K562 (cell line): Measurements from ENCODE around the gene ASGR2. TPM values are rescaled to one million over a fixed set of nuclear protein-coding genes. Genes with fewer than 3 reads are reported as not detected.

ENCODE experiments used
- ATAC-seq: fragments of 200-7000 bp; cut with Tn5 transposase; 3 replicates; pipeline ENCODE4 v1.9.1; 2020; ENCODE audit warnings: moderate library complexity
- BruUV-seq: library from RNA; stranded (reverse); fragments of 400-500 nt; replicated peaks from 2 replicates; lab custom pipeline; 2021; lab: Mats Ljungman, UMichigan
- CTCF ChIA-PET: fragments of 300-600 bp; formaldehyde crosslinking; extraction: SDS; loops from one replicate; lab custom pipeline; 2021; ENCODE audit warnings: low intra/inter-chr PET ratio; lab: Yijun Ruan, JAX
- POLR2A ChIA-PET: fragments of 300-600, 350-650 bp; sonication (Branson Sonifier 250); formaldehyde crosslinking; extraction: SDS; loops from one replicate; lab custom pipeline; 2021; ENCODE audit warnings: antibody characterized with exemption, inconsistent platforms; lab: Yijun Ruan, JAX
- DNase-seq, 4 experiments: peaks; one replicate each; pipeline versions ENCODE4 v3.0.0 to v3.0.0-alpha.2; 2011 to 2018; ENCODE audit warnings: low spot score in 3 of 4, mixed read lengths in 3 of 4; ENCODE audit errors: extremely low read depth in 1 of 4
- FAIRE-seq: peaks from 2 replicates; lab custom pipeline; 2011; peaks lifted over from hg19 to GRCh38; lab: Jason Lieb, UNC
- H2AFZ ChIP-seq: 2 replicates; pipeline ENCODE4 v1.6.0; 2011; ENCODE audit warnings: low read depth, low read length, control low read depth, inconsistent platforms
- H3K27ac ChIP-seq: fragments of 200-600 bp; 3 replicates; pipeline ENCODE4 v1.8.0; 2011; ENCODE audit warnings: low read depth, mild to moderate bottlenecking, control low read depth, inconsistent platforms, low read length, moderate library complexity, mixed read lengths; ENCODE audit errors: extremely low read depth
- H3K27me3 ChIP-seq, 2 experiments: fragments of 300-600 bp in 1 of 2; 2 replicates in 1 of 2; 3 replicates in 1 of 2; pipeline versions ENCODE4 v1.6.0 to v1.8.0; 2011; ENCODE audit warnings: inconsistent platforms in 2 of 2, low read length in 2 of 2, mild to moderate bottlenecking in 1 of 2, mixed read lengths in 1 of 2, moderate library complexity in 1 of 2; ENCODE audit not compliant: control insufficient read depth in 2 of 2, insufficient read depth in 2 of 2
- H3K36me3 ChIP-seq: fragments of 300-600 bp; 3 replicates; pipeline ENCODE4 v1.8.0; 2011; ENCODE audit warnings: mild to moderate bottlenecking, low read length, inconsistent platforms; ENCODE audit not compliant: control insufficient read depth, insufficient read depth
- H3K4me1 ChIP-seq, 2 experiments: fragments of 200-600 bp in 1 of 2; replicated peaks in 1 of 2; 2 replicates in 1 of 2; 3 replicates in 1 of 2; pipeline versions ENCODE4 v1.5.1 to v1.8.0; 2011; ENCODE audit warnings: inconsistent platforms in 2 of 2, low read length in 2 of 2, mild to moderate bottlenecking in 1 of 2, mixed read lengths in 1 of 2, moderate library complexity in 1 of 2; ENCODE audit not compliant: control insufficient read depth in 2 of 2, insufficient read depth in 2 of 2
- H3K4me2 ChIP-seq: 2 replicates; pipeline ENCODE4 v1.6.1; 2011; ENCODE audit warnings: low read length, control low read depth, inconsistent platforms, mixed read lengths; ENCODE audit not compliant: insufficient read depth
- H3K4me3 ChIP-seq: fragments of 200-600 bp; sonication (generic), shearing (Covaris generic); 2 replicates; pipeline ENCODE4 v1.5.1; 2016; ENCODE audit warnings: control low read depth, inconsistent platforms
- H3K79me2 ChIP-seq: fragments of 200-600 bp; 3 replicates; pipeline ENCODE4 v1.8.0; 2011; ENCODE audit warnings: low read length, inconsistent platforms; ENCODE audit not compliant: control insufficient read depth, insufficient read depth
- H3K9ac ChIP-seq, 2 experiments: 2 replicates each; pipeline versions ENCODE4 v1.6.0 to v1.6.1; 2011; ENCODE audit warnings: low read depth in 2 of 2, low read length in 2 of 2, control low read depth in 1 of 2, inconsistent platforms in 1 of 2, mild to moderate bottlenecking in 1 of 2, mixed read lengths in 1 of 2; ENCODE audit not compliant: insufficient read depth in 1 of 2
- H3K9me1 ChIP-seq: one replicate; pipeline ENCODE4 v1.6.0; 2011; ENCODE audit warnings: inconsistent platforms, mild to moderate bottlenecking, low read length, moderate library complexity; ENCODE audit not compliant: control insufficient read depth, insufficient read depth
- H3K9me3 ChIP-seq: replicated peaks from 2 replicates; pipeline ENCODE4 v1.5.1; 2011; ENCODE audit warnings: low read depth, low read length, inconsistent platforms; ENCODE audit not compliant: control insufficient read depth, insufficient read depth
- H4K20me1 ChIP-seq: replicated peaks from 2 replicates; pipeline ENCODE4 v1.6.1; 2011; ENCODE audit warnings: low read length, inconsistent platforms, mixed read lengths; ENCODE audit not compliant: control insufficient read depth, insufficient read depth
- CHD4 ChIP-seq: fragments of 200-600 bp; sonication (generic); IDR thresholded peaks from 3 replicates; pipeline ENCODE4 v1.6.1; 2012; ENCODE audit warnings: low read depth, mild to moderate bottlenecking, mixed read lengths, low read length, inconsistent platforms; ENCODE audit not compliant: insufficient read depth, insufficient replicate concordance, poor library complexity, severe bottlenecking
- EWSR1 ChIP-seq: fragments of 450-650 bp; IDR thresholded peaks from 2 replicates; pipeline ENCODE4 v1.6.1; 2018; ENCODE audit warnings: borderline replicate concordance, mild to moderate bottlenecking, low read depth, moderate library complexity; ENCODE audit not compliant: partially characterized antibody
- HDAC3 ChIP-seq: fragments of 450-650 bp; IDR thresholded peaks from 2 replicates; pipeline ENCODE4 v1.6.1; 2018; ENCODE audit warnings: borderline replicate concordance, mild to moderate bottlenecking, moderate library complexity; ENCODE audit not compliant: partially characterized antibody
- NFRKB ChIP-seq: fragments of 450-650 bp; IDR thresholded peaks from 2 replicates; pipeline ENCODE4 v1.6.1; 2016; ENCODE audit warnings: low read depth
- SETDB1 ChIP-seq: IDR thresholded peaks from one replicate; pipeline ENCODE4 v1.6.1; 2012; ENCODE audit warnings: low read length, control low read depth, inconsistent platforms
- SRF ChIP-seq, 2 experiments: fragments of 250-450, 450-650 bp in 1 of 2; sonication (Bioruptor Pico) in 1 of 2; sonication (generic) in 1 of 2; formaldehyde crosslinking; IDR thresholded peaks; 2 replicates each; pipeline versions ENCODE4 v1.5.0 to v1.5.1; 2020 to 2022; ENCODE audit warnings: mild to moderate bottlenecking in 1 of 2, missing genetic modification reagents in 1 of 2
- THRAP3 ChIP-seq: fragments of 450-650 bp; IDR thresholded peaks from 2 replicates; pipeline ENCODE4 v1.6.1; 2016; ENCODE audit warnings: mild to moderate bottlenecking, inconsistent platforms, borderline replicate concordance
- ZNF274 ChIP-seq: IDR thresholded peaks from 2 replicates; pipeline ENCODE4 v1.6.1; 2011; ENCODE audit warnings: low read depth, mild to moderate bottlenecking, low read length, moderate library complexity, borderline replicate concordance
- ZNF696 ChIP-seq: fragments of 250-450 bp; sonication (Bioruptor Pico); conservative IDR thresholded peaks from 2 replicates; pipeline ENCODE4 v1.4.0; 2020; ENCODE audit warnings: mild to moderate bottlenecking, moderate library complexity
- ZNF766 ChIP-seq: fragments of 200-800 bp; sonication (Bioruptor generic); conservative IDR thresholded peaks from 2 replicates; pipeline ENCODE4 v1.6.1; 2016; ENCODE audit warnings: missing genetic modification characterization, missing compliant biosample characterization
- ZZZ3 ChIP-seq: fragments of 450-650 bp; IDR thresholded peaks from 2 replicates; pipeline ENCODE4 v1.6.1; 2016; ENCODE audit warnings: antibody characterized with exemption, mild to moderate bottlenecking, moderate library complexity
- WGBS: fragments of 100-300 bp; shearing (Covaris generic); methylation state at CpG from one replicate; pipeline ENCODE4 v1.1.6; 2016; ENCODE audit warnings: low coverage, mixed read lengths; ENCODE audit not compliant: insufficient coverage; ENCODE audit errors: missing lambda C conversion rate; 5-methylcytosine and 5-hydroxymethylcytosine counted together
- in situ Hi-C: fragments of 300-500 bp; cut with MboI; formaldehyde crosslinking; loops from 4 replicates; pipeline ENCODE4 v1.15.0; 2018; ENCODE audit warnings: inconsistent platforms, mixed read lengths
- intact Hi-C: fragments of 100-400 bp; cut with micrococcal nuclease; formaldehyde crosslinking; loops from 2 replicates; pipeline ENCODE4 v1.14.2; 2022
- polyA plus RNA-seq, 8 experiments: library from polyadenylated mRNA; depleted of rRNA in 4 of 8; stranded (reverse) in 5 of 8; unstranded in 3 of 8; fragments of >200 nt; fragmentation: Nextera tagmentation in 2 of 8; fragmentation: Illumina TruSeq in 1 of 8; extraction: Ambion mirVana in 2 of 8; extraction: Trizol in 1 of 8; gene quantifications; 2 replicates each; pipeline versions ENCODE4 v1.2.1 to v1.2.3, GENCODE V29; 2011 to 2014; ENCODE audit warnings: inconsistent platforms in 1 of 8, missing spikeins in 1 of 8
- total RNA-seq, 7 experiments: library from RNA; depleted of rRNA in 6 of 7; stranded (reverse); fragments of >200 nt in 6 of 7; fragmentation: Illumina TruSeq in 2 of 7; extraction: Trizol in 2 of 7; gene quantifications; 2 replicates each; pipeline versions ENCODE4 v1.2.1 to v1.2.3, GENCODE V29; 2011 to 2021; ENCODE audit warnings: low replicate concordance in 1 of 7
- TF ChIP-seq, protein P1 (sequence below): sonication (generic); formaldehyde crosslinking; IDR thresholded peaks from 2 replicates; pipeline ENCODE4 v1.8.0; 2023; ENCODE audit warnings: mild to moderate bottlenecking, missing genetic modification reagents
- TF ChIP-seq, protein P2 (sequence below): fragments of 450-650 bp; IDR thresholded peaks from 2 replicates; pipeline ENCODE4 v1.6.1; 2016
- TF ChIP-seq, protein P3 (sequence below): fragments of 450-650 bp; formaldehyde crosslinking; IDR thresholded peaks from 2 replicates; pipeline ENCODE4 v1.4.0; 2020; ENCODE audit warnings: mild to moderate bottlenecking, mixed read lengths

Gene ASGR2
- total and polyA plus RNA-seq, 9 of the 15 experiments (the other 6 are each of a cell fraction or from before 2014, with no cell fraction given) = not detected

DNA sequence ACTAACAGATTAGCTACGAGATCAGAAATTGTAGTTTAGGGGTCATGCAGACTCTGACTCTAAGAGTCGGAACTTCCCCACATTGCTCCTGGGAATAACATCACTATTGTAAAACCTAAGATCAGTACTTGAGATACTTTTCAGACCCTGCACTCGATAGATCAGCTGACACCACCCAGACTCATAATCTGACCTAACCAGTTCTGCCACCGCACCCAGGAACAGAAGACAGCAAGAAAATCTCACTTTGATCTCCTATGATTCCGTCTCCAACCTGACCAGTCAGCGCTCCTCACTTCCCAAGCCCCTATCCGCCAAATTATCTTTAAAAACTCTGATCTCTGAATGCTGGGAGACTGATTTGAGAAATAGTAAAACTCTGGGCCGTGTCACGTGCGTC lies 27.2 kb upstream of the ASGR2 start:
- Histone ChIP-seq H3K27ac (no peak overlapping the region), H3K9ac (no peak overlapping the region), H3K4me2 (no peak overlapping the region), H3K27me3 (peaks cover 19 to 57% of the 10 kb centered on the region in 2 experiments), H3K36me3 (no peaks in the 10 kb centered on the region), H3K79me2 (no peaks in the 10 kb centered on the region), H3K4me3 (no peak overlapping the region), H3K9me3 (no peaks in the 10 kb centered on the region), H3K9me1 (no peaks in the 10 kb centered on the region), H2AFZ (no peak overlapping the region), H4K20me1 (no peaks in the 10 kb centered on the region; the same call in 1 of the 2 replicates), H3K4me1 (no peaks in the 10 kb centered on the region; a peak in 1 of 5 replicates)
- no peak for ATAC-seq
- WGBS = 3% methylated on average over 10 of the region's 10 CpGs
- intact Hi-C loops (no loop called here), in situ Hi-C loops (no loop called here)
- TF ChIP-seq NFRKB (no peak), CHD4 (no peak), HDAC3 (no peak), EWSR1 (no peak), ZNF696 (CRISPR knock-in tag) (no peak), ZZZ3 (no peak), SETDB1 (no peak), THRAP3 (no peak), ZNF274 (no peak), SRF (CRISPR knock-in tag; IDR thresholded peaks at IDR 0.05) (no peak), ZNF766 (CRISPR knock-in tag) (no peak)
- TF ChIP-seq, protein P1, sequence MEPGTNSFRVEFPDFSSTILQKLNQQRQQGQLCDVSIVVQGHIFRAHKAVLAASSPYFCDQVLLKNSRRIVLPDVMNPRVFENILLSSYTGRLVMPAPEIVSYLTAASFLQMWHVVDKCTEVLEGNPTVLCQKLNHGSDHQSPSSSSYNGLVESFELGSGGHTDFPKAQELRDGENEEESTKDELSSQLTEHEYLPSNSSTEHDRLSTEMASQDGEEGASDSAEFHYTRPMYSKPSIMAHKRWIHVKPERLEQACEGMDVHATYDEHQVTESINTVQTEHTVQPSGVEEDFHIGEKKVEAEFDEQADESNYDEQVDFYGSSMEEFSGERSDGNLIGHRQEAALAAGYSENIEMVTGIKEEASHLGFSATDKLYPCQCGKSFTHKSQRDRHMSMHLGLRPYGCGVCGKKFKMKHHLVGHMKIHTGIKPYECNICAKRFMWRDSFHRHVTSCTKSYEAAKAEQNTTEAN = no peak
- TF ChIP-seq, protein P2, sequence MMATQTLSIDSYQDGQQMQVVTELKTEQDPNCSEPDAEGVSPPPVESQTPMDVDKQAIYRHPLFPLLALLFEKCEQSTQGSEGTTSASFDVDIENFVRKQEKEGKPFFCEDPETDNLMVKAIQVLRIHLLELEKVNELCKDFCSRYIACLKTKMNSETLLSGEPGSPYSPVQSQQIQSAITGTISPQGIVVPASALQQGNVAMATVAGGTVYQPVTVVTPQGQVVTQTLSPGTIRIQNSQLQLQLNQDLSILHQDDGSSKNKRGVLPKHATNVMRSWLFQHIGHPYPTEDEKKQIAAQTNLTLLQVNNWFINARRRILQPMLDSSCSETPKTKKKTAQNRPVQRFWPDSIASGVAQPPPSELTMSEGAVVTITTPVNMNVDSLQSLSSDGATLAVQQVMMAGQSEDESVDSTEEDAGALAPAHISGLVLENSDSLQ = no peak
- TF ChIP-seq, protein P3, sequence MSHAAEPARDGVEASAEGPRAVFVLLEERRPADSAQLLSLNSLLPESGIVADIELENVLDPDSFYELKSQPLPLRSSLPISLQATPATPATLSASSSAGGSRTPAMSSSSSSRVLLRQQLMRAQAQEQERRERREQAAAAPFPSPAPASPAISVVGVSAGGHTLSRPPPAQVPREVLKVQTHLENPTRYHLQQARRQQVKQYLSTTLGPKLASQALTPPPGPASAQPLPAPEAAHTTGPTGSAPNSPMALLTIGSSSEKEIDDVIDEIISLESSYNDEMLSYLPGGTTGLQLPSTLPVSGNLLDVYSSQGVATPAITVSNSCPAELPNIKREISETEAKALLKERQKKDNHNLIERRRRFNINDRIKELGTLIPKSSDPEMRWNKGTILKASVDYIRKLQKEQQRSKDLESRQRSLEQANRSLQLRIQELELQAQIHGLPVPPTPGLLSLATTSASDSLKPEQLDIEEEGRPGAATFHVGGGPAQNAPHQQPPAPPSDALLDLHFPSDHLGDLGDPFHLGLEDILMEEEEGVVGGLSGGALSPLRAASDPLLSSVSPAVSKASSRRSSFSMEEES (CRISPR knock-in tag) = no peak
- ChIA-PET POLR2A (no interaction called here), CTCF (interaction anchor here (0.5 kb wide), 1 partner anchor 46 kb away, joined by 3 read pairs; no protein-coding TSS in a partner anchor)
- no peak for DNase-seq
- FAIRE-seq = no peak
- no TSS peak for BruUV-seq
